Smooth muscle cell (in vitro differentiated cells): ENCODE data around the gene IMMP2L. TPM values are rescaled to one million over a fixed set of nuclear protein-coding genes. Genes with fewer than 3 reads are reported as not detected.

Experiments used
- DNase-seq: peaks from one replicate; lab custom pipeline; 2025; ENCODE audit not compliant: unreplicated experiment; lab: John Stamatoyannopoulos, UW
- H2AFZ ChIP-seq: fragments of 200-600 bp; sonication (generic); 2 replicates; pipeline ENCODE4 v1.6.0; 2016; ENCODE audit warnings: antibody characterized with exemption, low read depth, mild to moderate bottlenecking
- H3F3A ChIP-seq: fragments of 200-600 bp; sonication (generic); 2 replicates; pipeline ENCODE4 v1.6.0; 2017; ENCODE audit warnings: antibody characterized with exemption, low read depth
- H3K27ac ChIP-seq: fragments of 200-600 bp; sonication (generic); 2 replicates; pipeline ENCODE4 v1.5.1; 2016; ENCODE audit warnings: low read depth, mild to moderate bottlenecking
- H3K27me3 ChIP-seq: fragments of 200-600 bp; sonication (generic); 2 replicates; pipeline ENCODE4 v1.6.1; 2016; ENCODE audit warnings: low read depth, mild to moderate bottlenecking
- H3K36me3 ChIP-seq: fragments of 200-600 bp; sonication (generic); 2 replicates; pipeline ENCODE4 v1.5.1; 2016; ENCODE audit warnings: low read depth
- H3K4me1 ChIP-seq: fragments of 200-600 bp; sonication (generic); 2 replicates; pipeline ENCODE4 v1.5.1; 2016; ENCODE audit warnings: low read depth
- H3K4me2 ChIP-seq: fragments of 200-600 bp; sonication (generic); 2 replicates; pipeline ENCODE4 v1.6.0; 2016; ENCODE audit warnings: mild to moderate bottlenecking
- H3K4me3 ChIP-seq: fragments of 200-600 bp; sonication (generic); 2 replicates; pipeline ENCODE4 v1.5.1; 2016; ENCODE audit warnings: mild to moderate bottlenecking
- H3K79me2 ChIP-seq: fragments of 200-600 bp; sonication (generic); 2 replicates; pipeline ENCODE4 v1.6.0; 2016; ENCODE audit warnings: low read depth, mild to moderate bottlenecking
- H3K9ac ChIP-seq: fragments of 200-600 bp; sonication (generic); 2 replicates; pipeline ENCODE4 v1.6.0; 2016; ENCODE audit warnings: low read depth
- H3K9me3 ChIP-seq: fragments of 200-600 bp; sonication (generic); replicated peaks from 2 replicates; pipeline ENCODE4 v1.5.1; 2016; ENCODE audit warnings: low read depth
- H4K20me1 ChIP-seq: fragments of 200-600 bp; sonication (generic); 2 replicates; pipeline ENCODE4 v1.6.0; 2016; ENCODE audit warnings: low read depth
- WGBS: methylation state at CpG from one replicate; pipeline ENCODE4 v1.1.7; 2016; ENCODE audit warnings: low lambda C conversion rate; 5-methylcytosine and 5-hydroxymethylcytosine counted together
- polyA plus RNA-seq: library from polyadenylated mRNA; unstranded; fragments of >200 nt; fragmentation: Nextera tagmentation; extraction: Ambion mirVana; gene quantifications from 2 replicates; pipeline ENCODE4 v1.2.1, GENCODE V29; 2016
- total RNA-seq: library from RNA; depleted of rRNA; stranded (reverse); fragments of >200 nt; gene quantifications from 2 replicates; pipeline ENCODE4 v1.2.3, GENCODE V29; 2014
- TF ChIP-seq, protein P1 (sequence below): fragments of 200-600 bp; sonication (generic); IDR thresholded peaks from 2 replicates; pipeline ENCODE4 v1.5.1; 2017; ENCODE audit warnings: borderline replicate concordance, mild to moderate bottlenecking, antibody characterized with exemption; ENCODE audit not compliant: insufficient read depth, poor library complexity, severe bottlenecking

IMMP2L gene
- total and polyA plus RNA-seq, 2 experiments from 2014 or later, result 10.9 to 11.1 TPM

DNA sequence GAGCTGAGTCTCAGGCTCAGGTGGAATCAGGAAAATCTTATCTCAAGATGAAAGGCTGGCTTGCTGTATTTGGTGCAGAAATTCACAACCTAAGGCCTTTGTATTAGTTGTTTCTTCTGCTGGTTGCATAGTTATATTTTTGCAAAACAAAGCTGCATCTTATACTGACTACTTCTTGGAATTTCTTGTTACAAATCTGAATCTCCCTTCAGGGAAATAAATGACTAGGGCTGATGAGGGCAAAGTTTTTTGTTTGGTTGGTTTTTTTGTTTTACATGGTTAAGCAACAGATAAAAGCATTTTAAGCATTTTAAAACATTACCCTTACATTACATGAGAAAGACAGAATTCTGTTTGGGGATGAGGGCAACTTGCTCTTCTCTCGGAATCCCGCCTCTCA, 485.3 kb downstream of the IMMP2L start:
- Histone ChIP-seq H3K36me3 (no peaks in the 10 kb centered on the region), H3K79me2 (no peaks in the 10 kb centered on the region), H3K4me3 (no peak overlapping the region), H3K4me1 (peaks cover 6% of the 10 kb centered on the region), H3K4me2 (no peak overlapping the region), H3K27me3 (no peaks in the 10 kb centered on the region), H3K27ac (peak overlapping the region; percentile 41), H3K9me3 (no peaks in the 10 kb centered on the region), H4K20me1 (no peaks in the 10 kb centered on the region), H3F3A (no peaks in the 10 kb centered on the region), H3K9ac (no peak overlapping the region), H2AFZ (no peak overlapping the region)
- TF ChIP-seq, protein P1, sequence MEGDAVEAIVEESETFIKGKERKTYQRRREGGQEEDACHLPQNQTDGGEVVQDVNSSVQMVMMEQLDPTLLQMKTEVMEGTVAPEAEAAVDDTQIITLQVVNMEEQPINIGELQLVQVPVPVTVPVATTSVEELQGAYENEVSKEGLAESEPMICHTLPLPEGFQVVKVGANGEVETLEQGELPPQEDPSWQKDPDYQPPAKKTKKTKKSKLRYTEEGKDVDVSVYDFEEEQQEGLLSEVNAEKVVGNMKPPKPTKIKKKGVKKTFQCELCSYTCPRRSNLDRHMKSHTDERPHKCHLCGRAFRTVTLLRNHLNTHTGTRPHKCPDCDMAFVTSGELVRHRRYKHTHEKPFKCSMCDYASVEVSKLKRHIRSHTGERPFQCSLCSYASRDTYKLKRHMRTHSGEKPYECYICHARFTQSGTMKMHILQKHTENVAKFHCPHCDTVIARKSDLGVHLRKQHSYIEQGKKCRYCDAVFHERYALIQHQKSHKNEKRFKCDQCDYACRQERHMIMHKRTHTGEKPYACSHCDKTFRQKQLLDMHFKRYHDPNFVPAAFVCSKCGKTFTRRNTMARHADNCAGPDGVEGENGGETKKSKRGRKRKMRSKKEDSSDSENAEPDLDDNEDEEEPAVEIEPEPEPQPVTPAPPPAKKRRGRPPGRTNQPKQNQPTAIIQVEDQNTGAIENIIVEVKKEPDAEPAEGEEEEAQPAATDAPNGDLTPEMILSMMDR, result no peak
- WGBS, result 85% methylated on average over 2 of the region's 2 CpGs
- no peak for DNase-seq

DNA sequence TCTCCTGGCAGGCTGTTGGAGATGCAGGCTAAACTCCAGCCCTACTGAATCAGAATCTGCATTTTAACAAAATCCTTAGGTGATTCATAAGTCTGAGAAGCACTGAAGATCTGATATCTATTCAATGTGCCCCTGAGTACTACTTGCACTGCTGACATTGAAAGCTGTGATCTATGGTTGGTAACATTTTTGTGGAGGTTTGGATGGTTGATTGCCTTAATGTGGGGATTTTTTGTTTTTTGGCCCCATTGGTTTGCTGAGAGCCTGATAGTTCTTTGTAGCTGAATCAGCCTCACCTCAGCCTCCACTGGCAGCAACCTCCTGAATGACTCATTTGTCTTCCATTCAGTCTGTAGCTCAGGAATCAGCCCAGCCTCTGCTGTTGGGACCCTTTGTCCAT, 486.1 kb downstream of the IMMP2L start:
- Histone ChIP-seq H3F3A (no peaks in the 10 kb centered on the region), H3K4me3 (no peak overlapping the region), H3K9me3 (no peaks in the 10 kb centered on the region), H3K4me1 (no peaks in the 10 kb centered on the region), H3K27me3 (no peaks in the 10 kb centered on the region), H3K36me3 (no peaks in the 10 kb centered on the region), H2AFZ (no peak overlapping the region), H3K27ac (peak overlapping the region; percentile 41), H3K9ac (no peak overlapping the region), H3K79me2 (no peaks in the 10 kb centered on the region), H3K4me2 (no peak overlapping the region), H4K20me1 (no peaks in the 10 kb centered on the region)
- DNase-seq, result no peak
- TF ChIP-seq, protein P1, result no peak

DNA sequence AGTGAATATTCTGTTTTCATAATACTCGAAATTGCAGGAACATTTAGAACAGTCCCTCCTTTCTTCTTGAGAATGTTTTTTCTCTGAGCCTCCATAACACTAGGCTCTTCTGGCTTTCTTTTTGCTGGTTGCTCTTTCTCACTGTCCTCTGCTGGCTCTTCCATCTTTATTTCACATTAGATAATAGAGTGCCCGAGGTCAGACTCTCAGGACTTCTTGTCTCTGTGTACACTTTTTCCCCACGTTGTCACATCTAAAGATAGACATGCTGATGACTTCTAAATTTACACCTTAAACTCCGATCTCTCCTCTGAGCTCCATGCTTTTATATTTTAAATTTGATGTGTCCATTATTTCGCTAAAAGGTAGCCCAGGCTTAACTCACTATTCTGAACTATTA, 486.8 kb downstream of the IMMP2L start:
- Histone ChIP-seq H3K4me3 (no peak overlapping the region), H3K4me1 (no peaks in the 10 kb centered on the region), H3K4me2 (no peak overlapping the region), H3K36me3 (no peaks in the 10 kb centered on the region), H2AFZ (no peak overlapping the region), H3K79me2 (no peaks in the 10 kb centered on the region), H4K20me1 (no peaks in the 10 kb centered on the region), H3K9ac (no peak overlapping the region), H3K27me3 (no peaks in the 10 kb centered on the region), H3F3A (no peaks in the 10 kb centered on the region), H3K9me3 (no peaks in the 10 kb centered on the region), H3K27ac (no peak overlapping the region)
- DNase-seq, result no peak
- 92% methylated on average over 5 of the region's 5 CpGs for WGBS
- TF ChIP-seq, protein P1, result no peak

DNA sequence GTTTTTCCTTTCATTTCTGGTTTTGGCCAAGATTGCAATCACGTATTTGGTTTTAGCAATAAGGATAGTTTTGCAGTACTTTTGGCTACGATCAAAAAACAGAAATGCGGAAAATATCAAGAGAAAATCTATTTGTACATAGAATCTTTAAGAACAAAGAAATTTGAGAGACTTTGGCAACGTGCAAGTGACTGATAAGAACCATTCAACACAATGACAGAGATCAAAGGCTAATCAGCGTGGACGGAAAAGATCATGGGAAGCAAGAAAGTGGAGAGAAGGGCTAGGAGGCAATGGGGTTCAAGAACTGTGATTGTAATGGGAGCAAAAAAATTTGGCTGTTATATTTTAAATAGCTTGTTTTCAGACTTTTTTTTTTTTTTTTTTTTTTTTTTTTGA, 487.5 kb downstream of the IMMP2L start:
- no peaks in the 10 kb centered on the region for H3F3A ChIP-seq
- no peak overlapping the region for H2AFZ ChIP-seq
- no peaks in the 10 kb centered on the region for H3K79me2 ChIP-seq
- H4K20me1 ChIP-seq, result no peaks in the 10 kb centered on the region
- no peak overlapping the region for H3K4me2 ChIP-seq
- H3K27me3 ChIP-seq, result no peaks in the 10 kb centered on the region
- H3K9me3 ChIP-seq, result no peaks in the 10 kb centered on the region
- TF ChIP-seq, protein P1, result no peak
- no peak for DNase-seq
- WGBS, result 88% methylated on average over 6 of the region's 6 CpGs
- no peak overlapping the region for H3K27ac ChIP-seq
- no peaks in the 10 kb centered on the region for H3K36me3 ChIP-seq
- H3K9ac ChIP-seq, result no peak overlapping the region
- no peaks in the 10 kb centered on the region for H3K4me1 ChIP-seq
- no peak overlapping the region for H3K4me3 ChIP-seq
